ENCODE data around the gene FAHD2A. TPM values are rescaled to one million over a fixed set of nuclear protein-coding genes. Genes with fewer than 3 reads are reported as not detected.

Gene FAHD2A
- total RNA-seq = 16.7 and 24.8 TPM in 2 replicates

GRCh38 chr2:95402370-95403203 is at the start of gene FAHD2A:
FAHD2A (plus strand) TSS chr2:95402708; CDS start chr2:95405559, 2,851 bp downstream.

Other genes with a start within 250 kb of the FAHD2A start
- 1.3 and 10.1 TPM in 2 replicates for gene ZNF514, start 242.9 kb upstream of the FAHD2A start, total RNA-seq
- gene ZNF2, start 236.9 kb upstream of the FAHD2A start, total RNA-seq = 1.5 and 1.8 TPM in 2 replicates
- 2.5 and 2.6 TPM in 2 replicates for gene ZNF892, start 195.2 kb upstream of the FAHD2A start, total RNA-seq
- under 0.01 TPM in 1 of 2 replicates, not detected in the other for gene PROM2, start 128.3 kb upstream of the FAHD2A start, total RNA-seq
- gene KCNIP3, start 105.4 kb upstream of the FAHD2A start, total RNA-seq = 0.15 TPM in 1 of 2 replicates, not detected in the other
- gene TRIM43B, start 82.0 kb downstream of the FAHD2A start, total RNA-seq = 0.27 TPM in 1 of 2 replicates, not detected in the other
- gene TRIM43, start 189.3 kb downstream of the FAHD2A start, total RNA-seq = not detected in 2 replicates

All from mammary microvascular endothelial cell (primary cell).